ENCODE results near the gene HPD. TPM values are rescaled to one million over a fixed set of nuclear protein-coding genes. Genes with fewer than 3 reads are reported as not detected.

The HPD gene
- total RNA-seq, 1 donor from 2014 or later, result 1.3 TPM

- Histone ChIP-seq H3K4me3 (peak overlapping the region; percentile 72), H3K27ac (replicated peaks) (peak overlapping the region; percentile 72), H3K4me1 (peaks cover 11% of the 10 kb centered on the region), H3K9me3 (replicated peaks) (no peaks in the 10 kb centered on the region), H3K27me3 (ENCODE audit: low read depth) (no peaks in the 10 kb centered on the region), H3K36me3 (no peaks in the 10 kb centered on the region)
- intact Hi-C loops (cut with micrococcal nuclease), result no loop called here
- TF ChIP-seq CTCF (IDR thresholded peaks at IDR 0.05; ENCODE audit: borderline replicate concordance), result peak; percentile 68
- peak; percentile 100 for DNase-seq
These were observed 19.3 kb downstream of the HPD start for GRCh38 chr12:121839106-121839992.

GRCh38 chr12:121838126-121838525, 20.5 kb downstream of the HPD start:
- Histone ChIP-seq H3K9me3 (replicated peaks) (no peaks in the 10 kb centered on the region), H3K4me1 (peaks cover 11% of the 10 kb centered on the region), H3K27me3 (ENCODE audit: low read depth) (no peaks in the 10 kb centered on the region), H3K36me3 (no peaks in the 10 kb centered on the region), H3K27ac (replicated peaks) (no peak overlapping the region), H3K4me3 (no peak overlapping the region)
- intact Hi-C loops (cut with micrococcal nuclease), result no loop called here
- no peak for TF ChIP-seq CTCF (IDR thresholded peaks at IDR 0.05; ENCODE audit: borderline replicate concordance)
- DNase-seq, result no peak

GRCh38 chr12:121837680-121838079, 21.0 kb downstream of the HPD start:
- DNase-seq, result no peak
- intact Hi-C loops (cut with micrococcal nuclease), result no loop called here
- no peak overlapping the region for H3K27ac ChIP-seq (replicated peaks)
- TF ChIP-seq CTCF (IDR thresholded peaks at IDR 0.05; ENCODE audit: borderline replicate concordance), result no peak
- peaks cover 11% of the 10 kb centered on the region for H3K4me1 ChIP-seq
- H3K36me3 ChIP-seq, result no peaks in the 10 kb centered on the region
- no peaks in the 10 kb centered on the region for H3K9me3 ChIP-seq (replicated peaks)
- H3K4me3 ChIP-seq, result no peak overlapping the region
- no peaks in the 10 kb centered on the region for H3K27me3 ChIP-seq (ENCODE audit: low read depth)

DNA sequence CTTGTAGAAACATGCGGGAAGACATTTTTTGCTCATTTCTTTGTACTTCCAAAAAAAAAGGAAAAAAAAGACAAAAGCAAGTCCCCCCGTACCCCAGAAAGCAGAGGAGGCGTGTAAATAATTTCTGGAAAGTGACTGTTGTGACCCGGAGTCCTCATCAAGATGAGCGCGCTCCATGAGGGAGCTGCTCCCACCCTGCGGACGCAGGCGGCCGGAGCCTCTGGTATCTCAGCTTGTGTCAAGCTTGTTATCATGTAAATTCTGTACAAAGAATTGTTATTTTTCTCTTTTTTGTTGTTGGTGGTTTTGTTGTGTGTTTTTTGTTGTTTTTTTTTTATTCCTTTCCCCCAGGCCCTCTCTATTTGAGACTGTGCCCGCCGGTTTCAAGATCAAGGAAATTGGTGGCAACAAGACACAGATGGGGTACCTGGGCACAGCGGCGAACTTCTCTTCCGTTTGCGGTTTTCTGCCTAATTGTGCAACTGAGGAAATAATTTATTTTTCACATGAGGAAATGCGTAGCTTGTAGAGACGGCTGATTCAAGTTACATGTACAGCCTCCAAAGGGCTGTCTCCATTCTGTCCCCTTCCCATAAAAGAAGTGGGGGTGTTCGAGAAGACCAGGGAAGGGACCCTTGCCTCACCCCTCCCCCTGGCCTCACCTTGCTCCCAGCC, 27.0 kb downstream of the HPD start:
- intact Hi-C loops (cut with micrococcal nuclease), result no loop called here
- no peak for DNase-seq
- Histone ChIP-seq H3K4me3 (no peak overlapping the region), H3K4me1 (peaks cover 16% of the 10 kb centered on the region), H3K9me3 (replicated peaks) (no peaks in the 10 kb centered on the region), H3K27me3 (ENCODE audit: low read depth) (no peaks in the 10 kb centered on the region), H3K27ac (replicated peaks) (no peak overlapping the region), H3K36me3 (peaks cover 54% of the 10 kb centered on the region)
- TF ChIP-seq CTCF (IDR thresholded peaks at IDR 0.05; ENCODE audit: borderline replicate concordance), result no peak

DNA sequence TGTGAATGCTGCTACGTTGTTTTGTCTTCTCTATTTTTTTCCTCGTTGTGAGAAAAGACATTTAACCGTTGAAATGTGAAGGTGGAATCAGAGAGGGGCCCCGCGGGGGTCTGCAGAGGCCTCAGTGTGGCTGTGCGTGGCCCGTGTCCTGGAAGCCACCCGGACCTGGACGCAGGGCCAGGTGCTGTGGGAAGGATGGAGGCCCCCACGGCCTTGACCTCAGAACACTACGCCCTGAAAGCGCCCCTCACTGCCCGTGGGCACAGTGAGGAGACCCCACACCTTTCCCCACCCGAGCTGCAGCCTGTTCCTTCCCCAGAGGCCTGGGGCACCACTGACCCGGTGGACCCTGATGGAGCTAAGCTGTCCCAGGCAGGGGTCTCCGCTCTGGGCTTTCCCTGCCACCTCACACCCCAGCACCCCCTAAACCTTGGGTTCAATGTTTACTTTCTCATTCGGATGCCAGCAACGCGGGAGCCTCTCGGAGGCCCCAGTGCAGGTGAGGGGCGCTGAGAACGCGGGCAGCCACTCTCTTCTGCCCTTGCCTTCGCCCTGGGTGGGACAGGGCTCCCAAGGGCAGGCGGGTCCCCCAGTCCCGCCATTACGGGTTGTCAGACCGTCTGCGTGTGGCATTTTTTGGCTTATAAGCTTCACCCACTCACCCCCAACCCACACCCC, 27.9 kb downstream of the HPD start:
- peaks cover 16% of the 10 kb centered on the region for H3K4me1 ChIP-seq
- H3K36me3 ChIP-seq, result peaks cover 59% of the 10 kb centered on the region
- no peak overlapping the region for H3K27ac ChIP-seq (replicated peaks)
- DNase-seq, result no peak
- TF ChIP-seq CTCF (IDR thresholded peaks at IDR 0.05; ENCODE audit: borderline replicate concordance), result no peak
- intact Hi-C loops (cut with micrococcal nuclease), result no loop called here
- no peak overlapping the region for H3K4me3 ChIP-seq
- no peaks in the 10 kb centered on the region for H3K9me3 ChIP-seq (replicated peaks)
- no peaks in the 10 kb centered on the region for H3K27me3 ChIP-seq (ENCODE audit: low read depth)
